Left lung (tissue), 10 donors: Measurements from ENCODE around the gene SART1. TPM values are rescaled to one million over a fixed set of nuclear protein-coding genes. Genes with fewer than 3 reads are reported as not detected.

Source experiments
- ATAC-seq: fragments of 200-7000 bp; cut with Tn5 transposase; one replicate; pipeline ENCODE4 v1.9.1; 2020; ENCODE audit warnings: moderate library complexity
- DNase-seq, 4 donors: peaks; one replicate each; pipeline ENCODE4 v3.0.0-alpha.2; 2013 to 2020
- H3K27ac ChIP-seq, 2 donors: fragments of 200-600 bp; sonication (generic) in 1 of 2; one replicate each; pipeline versions ENCODE4 v1.5.0 to v1.8.0; 2020 to 2021
- H3K27me3 ChIP-seq, 2 donors: fragments of 200-600 bp; sonication (generic) in 1 of 2; one replicate each; pipeline versions ENCODE4 v1.5.0 to v1.8.0; 2020 to 2021
- H3K36me3 ChIP-seq, 2 donors: fragments of 200-600 bp; sonication (generic) in 1 of 2; one replicate each; pipeline versions ENCODE4 v1.5.0 to v1.8.0; 2020 to 2021
- H3K4me1 ChIP-seq, 2 donors: fragments of 200-600 bp; one replicate each; pipeline ENCODE4 v1.8.0; 2021
- H3K4me3 ChIP-seq, 2 donors: fragments of 200-600 bp; sonication (generic) in 1 of 2; one replicate each; pipeline versions ENCODE4 v1.5.0 to v1.8.0; 2020 to 2021; ENCODE audit warnings: mild to moderate bottlenecking in 1 of 2
- H3K9me3 ChIP-seq, 2 donors: fragments of 200-600 bp; sonication (generic) in 1 of 2; one replicate each; pipeline versions ENCODE4 v1.5.0 to v1.8.0; 2020 to 2021
- CTCF ChIP-seq, 2 donors: fragments of 200-600 bp; sonication (generic) in 1 of 2; IDR thresholded peaks; one replicate each; pipeline versions ENCODE4 v1.5.0 to v1.8.0; 2021; ENCODE audit warnings: antibody characterized with exemption in 2 of 2
- intact Hi-C, 2 donors: fragments of 100-400 bp; cut with DNase I; formaldehyde crosslinking; loops; one replicate each; pipeline versions ENCODE4 v1.11.2 to v1.14.2; 2022
- polyA plus RNA-seq, 6 donors: library from polyadenylated mRNA; unstranded; fragments of 120-200 nt; gene quantifications; one replicate each; pipeline ENCODE4 v1.2.1, GENCODE V29; 2013; ENCODE audit not compliant: insufficient read length in 6 of 6
- total RNA-seq, 2 donors: library from RNA; stranded (reverse); fragmentation: NEBNext Ultra II Directional; extraction: Animal tissue kit (Norgen Biotek cat#: 25700); gene quantifications; one replicate each; pipeline ENCODE4 v1.2.1, GENCODE V29; 2021
- donor health status: DM: no; HTN: yes; CAD: no.
- donor health status: DM: no; HTN: no; CAD: no.

Gene SART1
- total and polyA plus RNA-seq, 8 donors = 34.1 to 55.4 (median 46.3) TPM

- peaks cover 0 to 10% of the 10 kb centered on the region in 2 donors for H3K36me3 ChIP-seq
- no peak for TF ChIP-seq CTCF (IDR thresholded peaks at IDR 0.05)
- peaks cover 0 to 6% of the 10 kb centered on the region in 2 donors for H3K4me1 ChIP-seq
- ATAC-seq (no peak), DNase-seq (no peak)
- no peaks in the 10 kb centered on the region for H3K9me3 ChIP-seq
- no peak overlapping the region for H3K27ac ChIP-seq
- intact Hi-C loops = loop anchor here in 1 of 2 donors (10.0 kb wide), 1 partner anchor 103 kb away; the partner anchor contains the start of gene FIBP
- no peaks in the 10 kb centered on the region for H3K27me3 ChIP-seq
- no peak overlapping the region for H3K4me3 ChIP-seq
Observed at GRCh38 chr11:65987336-65987735, 25.8 kb downstream of the SART1 start.

- Histone ChIP-seq H3K4me1 (peaks cover 0 to 6% of the 10 kb centered on the region in 2 donors), H3K27ac (peak overlapping the region in 1 of 2 donors; percentile 53), H3K36me3 (peaks cover 0 to 5% of the 10 kb centered on the region in 2 donors), H3K4me3 (no peak overlapping the region), H3K9me3 (no peaks in the 10 kb centered on the region), H3K27me3 (no peaks in the 10 kb centered on the region)
- ATAC-seq (peak; percentile 100), DNase-seq (peak in 3 of 4 donors; percentile 88 to 95 (median 91))
- intact Hi-C loops = loop anchor here in 1 of 2 donors (10.0 kb wide), 1 partner anchor 104 kb away; the partner anchor contains the start of gene FIBP
- TF ChIP-seq CTCF (IDR thresholded peaks at IDR 0.05) = peak; percentile 81 to 93
Observed at GRCh38 chr11:65988791-65989592, 27.5 kb downstream of the SART1 start.

GRCh38 chr11:65992056-65992455 lies 30.5 kb downstream of the SART1 start:
- intact Hi-C loops = no loop called here
- no peak overlapping the region for H3K4me3 ChIP-seq
- H3K27me3 ChIP-seq = no peaks in the 10 kb centered on the region
- no peak overlapping the region for H3K27ac ChIP-seq
- peaks cover 0 to 6% of the 10 kb centered on the region in 2 donors for H3K4me1 ChIP-seq
- ATAC-seq = no peak
- peaks cover 0 to 16% of the 10 kb centered on the region in 2 donors for H3K36me3 ChIP-seq
- H3K9me3 ChIP-seq = no peaks in the 10 kb centered on the region
- no peak for TF ChIP-seq CTCF (IDR thresholded peaks at IDR 0.05)
- DNase-seq = no peak

- no peak for TF ChIP-seq CTCF (IDR thresholded peaks at IDR 0.05)
- Histone ChIP-seq H3K4me1 (peaks cover 8 to 23% of the 10 kb centered on the region in 2 donors), H3K36me3 (peaks cover 0 to 45% of the 10 kb centered on the region in 2 donors), H3K4me3 (no peak overlapping the region), H3K27me3 (no peaks in the 10 kb centered on the region), H3K27ac (no peak overlapping the region), H3K9me3 (no peaks in the 10 kb centered on the region)
- intact Hi-C loops = no loop called here
- DNase-seq (no peak), ATAC-seq (no peak)
Observed at GRCh38 chr11:65997286-65997685, 35.8 kb downstream of the SART1 start.

- no peaks in the 10 kb centered on the region for H3K27me3 ChIP-seq
- TF ChIP-seq CTCF (IDR thresholded peaks at IDR 0.05) = no peak
- intact Hi-C loops = no loop called here
- peak within 1 kb of the TSS; percentile 95 to 97 for H3K27ac ChIP-seq
- ATAC-seq = peak; percentile 95
- peak; percentile 91 to 99 (median 94) for DNase-seq
- H3K4me3 ChIP-seq = peak within 1 kb of the TSS; percentile 79 to 86
- H3K9me3 ChIP-seq = no peaks in the 10 kb centered on the region
- H3K36me3 ChIP-seq = peaks cover 0 to 59% of the 10 kb centered on the region in 2 donors
- H3K4me1 ChIP-seq = peaks cover 8 to 33% of the 10 kb centered on the region in 2 donors
Observed at GRCh38 chr11:66001942-66002647, 40.6 kb downstream of the SART1 start, which contains the start of the genes BANF1 and EIF1AD. Gene BANF1 (plus strand): TSS chr11:66002503. CDS start chr11:66003251, 748 bp downstream. Gene EIF1AD (minus strand): TSS chr11:66002157. CDS start chr11:66000389, 1,768 bp downstream.
